Activated CD4-positive, alpha-beta T cell treated with anti-CD3 and anti-CD28 coated beads, Interleukin-2, amount 10 ng/mL, durations not matched to agents 7 days and 5 days (primary cell): ENCODE results near the gene GREM1. TPM values are rescaled to one million over a fixed set of nuclear protein-coding genes. Genes with fewer than 3 reads are reported as not detected.

Source experiments
- CTCF ChIA-PET: fragments of 350-600 bp; sonication (Branson Sonifier 250); formaldehyde crosslinking; loops from one replicate; lab custom pipeline; 2021; ENCODE audit warnings: antibody characterized with exemption; lab: Charles Lee
- POLR2A ChIA-PET: fragments of 350-600 bp; sonication (Branson Sonifier 250); formaldehyde crosslinking; loops from one replicate; lab custom pipeline; 2021; ENCODE audit warnings: antibody characterized with exemption; lab: Charles Lee
- DNase-seq: peaks from one replicate; pipeline ENCODE4 v3.0.0-alpha.2; 2020
- H3K27ac Mint-ChIP-seq: one replicate; pipeline ENCODE4 v1.8.0; 2021; ENCODE audit warnings: mild to moderate bottlenecking, moderate library complexity, mixed read lengths
- H3K27me3 Mint-ChIP-seq: one replicate; pipeline ENCODE4 v1.8.0; 2021; ENCODE audit warnings: mixed read lengths
- H3K36me3 Mint-ChIP-seq: one replicate; pipeline ENCODE4 v1.8.0; 2021; ENCODE audit warnings: low read depth, mixed read lengths
- H3K4me1 Mint-ChIP-seq: one replicate; pipeline ENCODE4 v1.8.0; 2021; ENCODE audit warnings: mixed read lengths
- H3K4me3 Mint-ChIP-seq: one replicate; pipeline ENCODE4 v1.8.0; 2021; ENCODE audit warnings: mild to moderate bottlenecking, moderate library complexity, mixed read lengths
- H3K9me3 Mint-ChIP-seq: one replicate; pipeline ENCODE4 v1.8.0; 2021; ENCODE audit warnings: mixed read lengths
- total RNA-seq, 2 experiments: library from RNA; stranded (reverse); gene quantifications; one replicate each; pipeline ENCODE4 v1.2.3, GENCODE V29; 2021

The GREM1 gene
- total RNA-seq, 2 experiments from 2014 or later = not detected

GRCh38 chr15:32746116-32746857, 28.5 kb downstream of the GREM1 start:
- Mint-ChIP-seq H3K27me3 (peaks cover 29% of the 10 kb centered on the region), H3K4me1 (no peaks in the 10 kb centered on the region), H3K27ac (no peak overlapping the region), H3K4me3 (no peak overlapping the region), H3K36me3 (no peaks in the 10 kb centered on the region), H3K9me3 (no peaks in the 10 kb centered on the region)
- ChIA-PET POLR2A (no interaction called here), CTCF (no interaction called here)
- no peak for DNase-seq

DNA sequence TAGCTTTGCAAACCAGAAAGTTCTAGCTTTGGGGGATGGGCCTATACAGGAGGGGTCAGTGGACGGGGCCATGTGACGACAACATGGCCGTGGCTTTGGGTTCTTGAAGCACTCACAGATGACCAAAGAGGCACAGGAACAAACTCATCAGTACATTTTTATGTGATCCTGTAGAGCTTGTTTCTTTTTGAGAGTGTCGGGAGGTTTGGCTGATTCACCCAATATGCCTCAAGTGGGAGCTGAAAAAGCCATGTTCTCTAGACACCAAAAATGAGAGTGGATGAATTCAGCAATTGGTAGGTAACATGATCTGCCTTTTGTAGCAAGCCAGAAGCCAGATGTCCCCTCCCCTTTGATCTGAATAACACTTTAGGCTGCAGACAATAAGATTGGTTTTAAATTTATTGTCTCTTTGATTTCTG, 30.1 kb downstream of the GREM1 start:
- POLR2A ChIA-PET = no interaction called here
- no peak for DNase-seq
- H3K9me3 Mint-ChIP-seq = no peaks in the 10 kb centered on the region
- no peak overlapping the region for H3K27ac Mint-ChIP-seq
- no peak overlapping the region for H3K4me3 Mint-ChIP-seq
- no peaks in the 10 kb centered on the region for H3K36me3 Mint-ChIP-seq
- peaks cover 19% of the 10 kb centered on the region for H3K27me3 Mint-ChIP-seq
- CTCF ChIA-PET = no interaction called here
- H3K4me1 Mint-ChIP-seq = no peaks in the 10 kb centered on the region

DNA sequence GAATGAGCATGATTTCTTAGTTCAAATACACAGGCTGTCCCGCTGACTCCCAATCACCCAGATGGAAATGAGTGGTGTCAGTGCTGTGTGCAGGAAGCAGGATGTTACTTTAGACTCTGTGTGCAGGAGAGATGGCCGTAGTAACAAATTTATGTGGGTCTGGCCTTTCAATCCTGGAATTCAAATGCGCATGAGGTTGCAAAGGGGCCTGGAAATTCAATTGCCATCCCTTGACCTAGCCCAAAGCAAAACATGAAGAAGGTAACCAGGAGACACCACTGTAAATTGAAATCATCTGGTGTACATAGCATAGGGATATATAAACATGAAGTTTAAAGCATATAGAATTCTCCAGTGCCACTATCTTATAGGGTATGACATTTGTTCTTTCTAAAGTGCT, 33.2 kb downstream of the GREM1 start:
- POLR2A ChIA-PET = no interaction called here
- no peaks in the 10 kb centered on the region for H3K9me3 Mint-ChIP-seq
- H3K4me3 Mint-ChIP-seq = no peak overlapping the region
- no peaks in the 10 kb centered on the region for H3K36me3 Mint-ChIP-seq
- CTCF ChIA-PET = interaction anchor here (1.2 kb wide), 1 partner anchor 17 kb away, joined by 3 read pairs; no protein-coding TSS in a partner anchor
- H3K4me1 Mint-ChIP-seq = no peaks in the 10 kb centered on the region
- H3K27ac Mint-ChIP-seq = no peak overlapping the region
- no peak for DNase-seq
- peaks cover 10% of the 10 kb centered on the region for H3K27me3 Mint-ChIP-seq

- CTCF ChIA-PET = no interaction called here
- no peak overlapping the region for H3K4me3 Mint-ChIP-seq
- no peaks in the 10 kb centered on the region for H3K4me1 Mint-ChIP-seq
- no peaks in the 10 kb centered on the region for H3K36me3 Mint-ChIP-seq
- no peak for DNase-seq
- H3K27ac Mint-ChIP-seq = no peak overlapping the region
- H3K27me3 Mint-ChIP-seq = peaks cover 31% of the 10 kb centered on the region
- POLR2A ChIA-PET = no interaction called here
- H3K9me3 Mint-ChIP-seq = no peaks in the 10 kb centered on the region
These were observed 39.6 kb downstream of the GREM1 start for GRCh38 chr15:32757426-32757825.

DNA sequence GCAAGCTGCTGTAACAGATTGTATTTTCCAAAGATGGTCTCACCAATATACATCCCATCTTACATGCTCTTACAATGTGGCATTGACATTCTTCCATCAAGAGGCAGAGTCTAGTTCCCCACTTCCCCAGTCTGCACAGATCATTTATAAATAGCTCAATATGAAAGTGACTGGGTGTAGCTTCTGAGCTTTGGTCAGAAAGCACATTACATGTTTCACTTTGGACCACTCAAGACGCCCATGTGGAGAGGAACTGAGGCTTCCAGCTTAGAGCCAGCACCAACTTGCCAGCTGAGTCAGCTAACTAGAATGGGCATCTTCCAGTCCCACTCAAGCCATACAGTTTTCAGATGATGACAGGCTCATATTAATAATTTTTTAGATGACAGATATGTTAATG, 45.5 kb downstream of the GREM1 start:
- POLR2A ChIA-PET = no interaction called here
- CTCF ChIA-PET = no interaction called here
- no peaks in the 10 kb centered on the region for H3K36me3 Mint-ChIP-seq
- no peak for DNase-seq
- H3K27ac Mint-ChIP-seq = no peak overlapping the region
- no peaks in the 10 kb centered on the region for H3K9me3 Mint-ChIP-seq
- peaks cover 15% of the 10 kb centered on the region for H3K27me3 Mint-ChIP-seq
- H3K4me1 Mint-ChIP-seq = no peaks in the 10 kb centered on the region
- H3K4me3 Mint-ChIP-seq = no peak overlapping the region

- CTCF ChIA-PET = no interaction called here
- no peak overlapping the region for H3K4me3 Mint-ChIP-seq
These were observed 47.4 kb downstream of the GREM1 start for GRCh38 chr15:32765236-32765635.

GRCh38 chr15:32766101-32766500, 48.3 kb downstream of the GREM1 start:
- ChIA-PET CTCF (no interaction called here), POLR2A (no interaction called here)
- Mint-ChIP-seq H3K9me3 (no peaks in the 10 kb centered on the region), H3K27ac (no peak overlapping the region), H3K36me3 (no peaks in the 10 kb centered on the region), H3K27me3 (peaks cover 14% of the 10 kb centered on the region), H3K4me1 (no peaks in the 10 kb centered on the region), H3K4me3 (no peak overlapping the region)
- DNase-seq = no peak

More at GRCh38 chr15:32765236-32765635, 47.4 kb downstream of the GREM1 start:
- Mint-ChIP-seq H3K9me3 (no peaks in the 10 kb centered on the region), H3K36me3 (no peaks in the 10 kb centered on the region), H3K27ac (no peak overlapping the region), H3K27me3 (peaks cover 18% of the 10 kb centered on the region), H3K4me1 (no peaks in the 10 kb centered on the region)
- no peak for DNase-seq
- POLR2A ChIA-PET = no interaction called here

- no peak for DNase-seq
- Mint-ChIP-seq H3K27ac (no peak overlapping the region), H3K4me1 (no peaks in the 10 kb centered on the region), H3K36me3 (no peaks in the 10 kb centered on the region), H3K9me3 (no peaks in the 10 kb centered on the region), H3K4me3 (no peak overlapping the region), H3K27me3 (peaks cover 12% of the 10 kb centered on the region)
- CTCF ChIA-PET = no interaction called here
- POLR2A ChIA-PET = no interaction called here
These were observed 49.4 kb downstream of the GREM1 start for GRCh38 chr15:32767236-32767635.

- Mint-ChIP-seq H3K27me3 (peaks cover 8% of the 10 kb centered on the region), H3K9me3 (peaks cover 2% of the 10 kb centered on the region), H3K4me1 (no peaks in the 10 kb centered on the region), H3K36me3 (no peaks in the 10 kb centered on the region), H3K4me3 (no peak overlapping the region), H3K27ac (no peak overlapping the region)
- POLR2A ChIA-PET = no interaction called here
- DNase-seq = no peak
- CTCF ChIA-PET = no interaction called here
These were observed 56.2 kb downstream of the GREM1 start for GRCh38 chr15:32774022-32774421.

DNA sequence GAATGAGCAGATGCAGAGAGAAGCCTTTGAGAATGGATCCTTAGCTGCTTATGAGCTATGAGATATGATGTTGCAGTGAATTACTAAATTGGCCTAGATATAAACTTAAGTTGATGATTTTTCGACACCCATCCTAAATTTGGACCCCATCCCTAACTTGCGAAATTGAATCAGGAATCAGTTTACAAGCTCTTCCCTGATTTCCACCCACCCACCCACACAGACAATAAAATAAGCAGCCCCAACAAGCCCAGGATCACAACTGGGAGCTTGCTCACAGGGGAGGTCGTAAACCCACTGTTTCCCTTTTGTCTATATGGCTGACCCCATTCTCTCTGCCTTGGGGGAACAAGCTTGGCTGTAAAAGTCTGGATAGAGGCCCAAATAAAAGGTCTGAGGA, 57.3 kb downstream of the GREM1 start:
- Mint-ChIP-seq H3K27ac (no peak overlapping the region), H3K27me3 (peaks cover 3% of the 10 kb centered on the region), H3K4me3 (no peak overlapping the region), H3K9me3 (peaks cover 2% of the 10 kb centered on the region), H3K36me3 (no peaks in the 10 kb centered on the region), H3K4me1 (no peaks in the 10 kb centered on the region)
- ChIA-PET POLR2A (no interaction called here), CTCF (interaction anchor here (1.4 kb wide), 1 partner anchor 19 kb away, joined by 4 read pairs; no protein-coding TSS in a partner anchor)
- no peak for DNase-seq

- H3K27me3 Mint-ChIP-seq = peaks cover 3% of the 10 kb centered on the region
- CTCF ChIA-PET = no interaction called here
These were observed 60.8 kb downstream of the GREM1 start for GRCh38 chr15:32778391-32779176.

GRCh38 chr15:32781781-32782180, 64.0 kb downstream of the GREM1 start:
- Mint-ChIP-seq H3K4me1 (no peaks in the 10 kb centered on the region), H3K27me3 (peaks cover 8% of the 10 kb centered on the region), H3K9me3 (peaks cover 2% of the 10 kb centered on the region), H3K36me3 (no peaks in the 10 kb centered on the region), H3K4me3 (no peak overlapping the region), H3K27ac (no peak overlapping the region)
- POLR2A ChIA-PET = no interaction called here
- CTCF ChIA-PET = no interaction called here
- DNase-seq = no peak

More at GRCh38 chr15:32778391-32779176, 60.8 kb downstream of the GREM1 start:
- POLR2A ChIA-PET = no interaction called here
- DNase-seq = no peak
- Mint-ChIP-seq H3K4me3 (no peak overlapping the region), H3K4me1 (no peaks in the 10 kb centered on the region), H3K27ac (no peak overlapping the region), H3K36me3 (no peaks in the 10 kb centered on the region), H3K9me3 (peaks cover 2% of the 10 kb centered on the region)

DNA sequence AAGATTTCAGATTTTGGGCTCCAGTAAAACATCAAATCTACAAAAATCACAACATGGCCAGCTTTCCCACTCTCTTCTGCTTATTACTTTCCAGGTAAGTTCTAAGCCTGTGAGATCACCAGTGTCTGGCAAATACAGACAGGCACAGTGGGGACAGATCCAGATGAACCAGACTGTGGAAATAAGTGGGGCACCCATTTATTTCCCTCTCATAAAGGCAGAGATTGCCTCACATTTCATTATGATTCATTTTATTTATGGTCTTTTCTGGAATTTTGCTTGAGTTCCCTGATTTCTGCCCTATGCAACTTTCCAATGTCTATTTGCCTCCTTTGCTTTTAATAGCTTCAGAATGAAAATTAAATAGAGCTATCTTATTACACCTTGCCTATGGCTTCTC, 66.8 kb downstream of the GREM1 start:
- ChIA-PET POLR2A (no interaction called here), CTCF (interaction anchor here (0.6 kb wide), 1 partner anchor 55 kb away, joined by 5 read pairs; no protein-coding TSS in a partner anchor)
- no peak for DNase-seq
- H3K9me3 Mint-ChIP-seq = no peaks in the 10 kb centered on the region
- H3K4me3 Mint-ChIP-seq = no peak overlapping the region
- no peaks in the 10 kb centered on the region for H3K36me3 Mint-ChIP-seq
- H3K4me1 Mint-ChIP-seq = no peaks in the 10 kb centered on the region
- H3K27me3 Mint-ChIP-seq = peaks cover 8% of the 10 kb centered on the region
- H3K27ac Mint-ChIP-seq = no peak overlapping the region
